HepG2 (cell line): ENCODE data around the gene EML2. TPM values are rescaled to one million over a fixed set of nuclear protein-coding genes. Genes with fewer than 3 reads are reported as not detected.

Experiments used
- KDM1A ChIP-seq: IDR thresholded peaks from 2 replicates; pipeline ENCODE4 v1.6.1; 2016; ENCODE audit warnings: missing compliant biosample characterization
- MIXL1 ChIP-seq: IDR thresholded peaks from 2 replicates; pipeline ENCODE4 v1.6.1; 2016
- RCOR2 ChIP-seq: IDR thresholded peaks from 2 replicates; pipeline ENCODE4 v1.6.1; 2016; ENCODE audit warnings: missing biosample characterization, missing genetic modification reagents
- ZNF160 ChIP-seq: sonication (generic); formaldehyde crosslinking; IDR thresholded peaks from 2 replicates; pipeline ENCODE4 v1.8.0; 2022; ENCODE audit warnings: mild to moderate bottlenecking, inconsistent platforms, missing genetic modification reagents
- ZNF205 ChIP-seq: IDR thresholded peaks from 2 replicates; pipeline ENCODE4 v1.6.1; 2018; ENCODE audit warnings: missing biosample characterization, missing genetic modification reagents
- ZNF512B ChIP-seq: sonication (generic); formaldehyde crosslinking; IDR thresholded peaks from 2 replicates; pipeline ENCODE4 v1.5.1; 2020; ENCODE audit warnings: missing genetic modification reagents, mild to moderate bottlenecking, borderline replicate concordance
- polyA plus RNA-seq, 8 experiments: library from polyadenylated mRNA; depleted of rRNA in 3 of 8; stranded (reverse) in 7 of 8; unstranded in 1 of 8; fragments of >200 nt; fragmentation: Illumina TruSeq in 4 of 8; extraction: Trizol in 4 of 8; gene quantifications; 2 replicates each; pipeline versions ENCODE4 v1.2.1 to v1.2.3, GENCODE V29; 2011 to 2016; ENCODE audit warnings: low read depth in 4 of 8, missing spikeins in 1 of 8, mixed read lengths in 1 of 8; ENCODE audit not compliant: insufficient read depth in 1 of 8
- total RNA-seq, 5 experiments: library from RNA; depleted of rRNA; stranded (reverse); fragments of >200 nt; fragmentation: Illumina TruSeq; extraction: Trizol; gene quantifications; 2 replicates each; pipeline ENCODE4 v1.2.3, GENCODE V29; 2016; ENCODE audit warnings: low read depth in 1 of 5
- TF ChIP-seq, protein P1 (sequence below): IDR thresholded peaks from 2 replicates; pipeline ENCODE4 v1.6.1; 2016; ENCODE audit warnings: mild to moderate bottlenecking
- TF ChIP-seq, protein P2 (sequence below): IDR thresholded peaks from 2 replicates; pipeline ENCODE4 v1.6.1; 2016
- TF ChIP-seq, protein P3 (sequence below): sonication (generic); formaldehyde crosslinking; IDR thresholded peaks from 2 replicates; pipeline ENCODE4 v1.4.0; 2020; ENCODE audit warnings: missing genetic modification reagents

Gene EML2
- total and polyA plus RNA-seq, 2 of the 13 experiments (the other 11 are each of a cell fraction or from before 2014, with no cell fraction given): 7.3 to 12.9 TPM

DNA sequence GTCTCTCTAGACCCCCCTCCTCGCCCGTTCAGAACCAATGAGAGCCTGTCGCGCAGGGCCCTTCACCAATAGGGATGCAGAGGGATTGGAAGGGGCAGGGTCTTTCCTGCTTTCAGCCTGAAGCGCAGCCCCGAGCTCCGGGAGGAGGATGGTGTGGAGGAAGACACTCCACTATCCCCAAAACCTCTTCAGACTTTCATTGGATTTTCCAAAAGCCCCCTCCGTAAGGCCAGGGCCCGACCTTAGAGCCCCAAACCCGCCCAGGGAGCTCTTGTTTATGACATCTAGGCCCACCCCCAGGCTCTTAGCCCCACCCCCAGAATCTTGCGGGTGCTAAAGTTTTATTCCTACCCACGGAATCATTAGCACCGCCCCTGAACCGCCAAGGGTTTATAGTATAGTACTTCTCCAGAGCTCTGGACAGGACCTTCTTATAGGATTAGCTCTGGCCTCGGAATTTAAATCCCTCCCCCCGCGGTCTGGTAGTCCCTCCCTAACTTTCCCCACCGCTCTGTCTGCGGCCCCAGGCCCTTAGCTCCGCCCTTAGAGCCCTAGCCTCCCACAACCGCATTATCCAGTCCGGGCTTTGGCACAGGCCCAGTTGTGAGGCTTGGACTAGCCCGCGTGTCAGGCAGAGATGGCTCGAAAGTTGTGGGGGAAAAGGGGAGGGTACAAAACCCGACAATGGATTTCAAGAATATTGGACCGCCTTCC, 6.6 kb upstream of the EML2 start (continued):
- TF ChIP-seq ZNF160 (CRISPR knock-in tag): no peak
- 0 out of 2 replicates have a peak, but pooled peaks have one; percentile 39 for TF ChIP-seq MIXL1 (CRISPR knock-in tag)
- 0 out of 2 replicates have a peak, but pooled peaks have one; percentile 22 for TF ChIP-seq ZNF205
- TF ChIP-seq ZNF512B (CRISPR knock-in tag): no peak
- TF ChIP-seq, protein P1, sequence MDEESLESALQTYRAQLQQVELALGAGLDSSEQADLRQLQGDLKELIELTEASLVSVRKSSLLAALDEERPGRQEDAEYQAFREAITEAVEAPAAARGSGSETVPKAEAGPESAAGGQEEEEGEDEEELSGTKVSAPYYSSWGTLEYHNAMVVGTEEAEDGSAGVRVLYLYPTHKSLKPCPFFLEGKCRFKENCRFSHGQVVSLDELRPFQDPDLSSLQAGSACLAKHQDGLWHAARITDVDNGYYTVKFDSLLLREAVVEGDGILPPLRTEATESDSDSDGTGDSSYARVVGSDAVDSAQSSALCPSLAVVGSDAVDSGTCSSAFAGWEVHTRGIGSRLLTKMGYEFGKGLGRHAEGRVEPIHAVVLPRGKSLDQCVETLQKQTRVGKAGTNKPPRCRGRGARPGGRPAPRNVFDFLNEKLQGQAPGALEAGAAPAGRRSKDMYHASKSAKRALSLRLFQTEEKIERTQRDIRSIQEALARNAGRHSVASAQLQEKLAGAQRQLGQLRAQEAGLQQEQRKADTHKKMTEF (CRISPR knock-in tag): 0 out of 2 replicates have a peak, but pooled peaks have one; percentile 21
- peak; percentile 89 for TF ChIP-seq KDM1A (CRISPR knock-in tag)
- TF ChIP-seq RCOR2: peak; percentile 59; the same call in 1 of the 2 replicates
- TF ChIP-seq, protein P2, sequence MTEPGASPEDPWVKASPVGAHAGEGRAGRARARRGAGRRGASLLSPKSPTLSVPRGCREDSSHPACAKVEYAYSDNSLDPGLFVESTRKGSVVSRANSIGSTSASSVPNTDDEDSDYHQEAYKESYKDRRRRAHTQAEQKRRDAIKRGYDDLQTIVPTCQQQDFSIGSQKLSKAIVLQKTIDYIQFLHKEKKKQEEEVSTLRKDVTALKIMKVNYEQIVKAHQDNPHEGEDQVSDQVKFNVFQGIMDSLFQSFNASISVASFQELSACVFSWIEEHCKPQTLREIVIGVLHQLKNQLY (CRISPR knock-in tag): no peak
- TF ChIP-seq, protein P3, sequence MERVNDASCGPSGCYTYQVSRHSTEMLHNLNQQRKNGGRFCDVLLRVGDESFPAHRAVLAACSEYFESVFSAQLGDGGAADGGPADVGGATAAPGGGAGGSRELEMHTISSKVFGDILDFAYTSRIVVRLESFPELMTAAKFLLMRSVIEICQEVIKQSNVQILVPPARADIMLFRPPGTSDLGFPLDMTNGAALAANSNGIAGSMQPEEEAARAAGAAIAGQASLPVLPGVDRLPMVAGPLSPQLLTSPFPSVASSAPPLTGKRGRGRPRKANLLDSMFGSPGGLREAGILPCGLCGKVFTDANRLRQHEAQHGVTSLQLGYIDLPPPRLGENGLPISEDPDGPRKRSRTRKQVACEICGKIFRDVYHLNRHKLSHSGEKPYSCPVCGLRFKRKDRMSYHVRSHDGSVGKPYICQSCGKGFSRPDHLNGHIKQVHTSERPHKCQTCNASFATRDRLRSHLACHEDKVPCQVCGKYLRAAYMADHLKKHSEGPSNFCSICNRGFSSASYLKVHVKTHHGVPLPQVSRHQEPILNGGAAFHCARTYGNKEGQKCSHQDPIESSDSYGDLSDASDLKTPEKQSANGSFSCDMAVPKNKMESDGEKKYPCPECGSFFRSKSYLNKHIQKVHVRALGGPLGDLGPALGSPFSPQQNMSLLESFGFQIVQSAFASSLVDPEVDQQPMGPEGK: 0 out of 2 replicates have a peak, but pooled peaks have one; percentile 43
